Ectodermal cell (in vitro differentiated cells): Measurements from ENCODE around the gene SPON1.

Source experiments
- H3K27ac ChIP-seq: 2 replicates; pipeline ENCODE4 v1.7.0; 2013; ENCODE audit warnings: mild to moderate bottlenecking, low read depth, low read length; ENCODE audit not compliant: insufficient read depth, poor library complexity, severe bottlenecking
- H3K27me3 ChIP-seq: 2 replicates; pipeline ENCODE4 v1.7.0; 2013; ENCODE audit warnings: mild to moderate bottlenecking, low read length; ENCODE audit not compliant: insufficient read depth, control insufficient read depth, poor library complexity, severe bottlenecking
- H3K36me3 ChIP-seq: one replicate; pipeline ENCODE4 v1.7.0; 2013; ENCODE audit warnings: low read length; ENCODE audit not compliant: control insufficient read depth, insufficient read depth
- H3K4me1 ChIP-seq: one replicate; pipeline ENCODE4 v1.7.0; 2013; ENCODE audit warnings: low read length; ENCODE audit not compliant: control insufficient read depth, insufficient read depth
- H3K4me3 ChIP-seq: 2 replicates; pipeline ENCODE4 v1.7.0; 2013; ENCODE audit warnings: low read depth, low read length, control low read depth; ENCODE audit not compliant: insufficient read depth
- H3K9me3 ChIP-seq: 2 replicates; pipeline ENCODE4 v1.7.0; 2013; ENCODE audit warnings: mild to moderate bottlenecking, low read length, moderate library complexity; ENCODE audit not compliant: control insufficient read depth
- WGBS, 2 experiments: methylation state at CpG; one replicate each; pipeline ENCODE4 v1.1.7; 2013; ENCODE audit warnings: missing lambda C conversion rate in 2 of 2; 5-methylcytosine and 5-hydroxymethylcytosine counted together

Gene SPON1

DNA sequence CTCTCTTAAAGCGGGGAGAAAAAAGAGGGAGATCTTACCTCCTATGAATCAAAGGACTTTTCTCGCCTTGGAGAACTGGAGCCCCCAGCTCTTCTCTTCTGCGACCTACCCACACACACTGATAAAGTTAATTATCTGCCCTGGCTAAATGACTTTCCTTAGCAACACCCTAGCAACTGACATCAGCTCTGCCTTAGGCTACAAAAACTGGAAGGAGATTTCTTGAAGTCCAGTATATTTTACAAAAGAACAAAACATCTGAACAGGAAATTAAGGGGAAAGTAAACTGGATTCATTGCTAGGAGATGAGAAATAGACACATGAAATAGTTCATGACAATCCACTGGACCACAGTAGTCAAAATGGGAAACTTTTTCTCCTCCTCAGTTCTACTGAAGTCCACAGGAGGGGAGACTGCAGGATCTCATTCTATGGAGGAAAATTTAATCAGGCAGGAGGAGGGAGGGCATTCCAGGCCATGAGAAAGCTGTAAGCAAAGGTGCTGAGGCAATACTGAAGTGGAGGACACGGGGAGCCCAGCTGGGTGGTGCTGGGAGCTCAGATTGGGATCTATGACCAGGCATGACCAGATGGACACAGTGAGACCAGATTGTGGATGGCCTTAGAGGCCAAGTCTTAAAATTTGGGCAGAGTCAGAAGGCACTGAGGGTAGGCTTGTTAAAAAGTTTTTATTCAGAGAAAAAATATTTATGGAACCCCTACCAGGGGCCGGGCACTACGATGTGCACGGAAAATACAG lies 3.7 kb upstream of the SPON1 start:
- no peaks in the 10 kb centered on the region for H3K36me3 ChIP-seq
- no peaks in the 10 kb centered on the region for H3K9me3 ChIP-seq
- H3K27me3 ChIP-seq = peaks cover 42% of the 10 kb centered on the region
- H3K4me1 ChIP-seq = peaks cover 9% of the 10 kb centered on the region
- H3K27ac ChIP-seq = no peak overlapping the region
- 78 to 80% methylated on average over 4 to 7 of the region's 7 CpGs for WGBS, 2 experiments
- no peak overlapping the region for H3K4me3 ChIP-seq

DNA sequence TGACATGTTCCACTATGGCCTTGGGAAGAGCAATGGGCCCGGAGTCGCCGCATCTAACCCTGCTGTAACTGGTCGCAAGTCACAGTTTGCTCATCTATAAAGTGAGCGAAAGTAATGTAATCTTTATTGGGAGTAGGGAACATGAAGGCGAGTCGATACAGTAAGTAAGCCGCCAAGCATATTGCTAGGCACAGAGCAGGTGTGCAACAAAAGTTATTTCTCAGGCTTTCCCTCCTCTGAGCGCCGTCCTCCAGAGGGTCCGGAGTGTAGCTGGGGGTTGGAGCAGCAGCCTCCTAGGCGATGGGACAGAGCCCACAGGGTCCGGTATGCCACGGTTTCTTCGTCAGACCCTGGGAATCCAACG lies 343 bp upstream of the SPON1 start:
- peak overlapping the region; percentile 34 for H3K4me3 ChIP-seq
- H3K27ac ChIP-seq = no peak overlapping the region

DNA sequence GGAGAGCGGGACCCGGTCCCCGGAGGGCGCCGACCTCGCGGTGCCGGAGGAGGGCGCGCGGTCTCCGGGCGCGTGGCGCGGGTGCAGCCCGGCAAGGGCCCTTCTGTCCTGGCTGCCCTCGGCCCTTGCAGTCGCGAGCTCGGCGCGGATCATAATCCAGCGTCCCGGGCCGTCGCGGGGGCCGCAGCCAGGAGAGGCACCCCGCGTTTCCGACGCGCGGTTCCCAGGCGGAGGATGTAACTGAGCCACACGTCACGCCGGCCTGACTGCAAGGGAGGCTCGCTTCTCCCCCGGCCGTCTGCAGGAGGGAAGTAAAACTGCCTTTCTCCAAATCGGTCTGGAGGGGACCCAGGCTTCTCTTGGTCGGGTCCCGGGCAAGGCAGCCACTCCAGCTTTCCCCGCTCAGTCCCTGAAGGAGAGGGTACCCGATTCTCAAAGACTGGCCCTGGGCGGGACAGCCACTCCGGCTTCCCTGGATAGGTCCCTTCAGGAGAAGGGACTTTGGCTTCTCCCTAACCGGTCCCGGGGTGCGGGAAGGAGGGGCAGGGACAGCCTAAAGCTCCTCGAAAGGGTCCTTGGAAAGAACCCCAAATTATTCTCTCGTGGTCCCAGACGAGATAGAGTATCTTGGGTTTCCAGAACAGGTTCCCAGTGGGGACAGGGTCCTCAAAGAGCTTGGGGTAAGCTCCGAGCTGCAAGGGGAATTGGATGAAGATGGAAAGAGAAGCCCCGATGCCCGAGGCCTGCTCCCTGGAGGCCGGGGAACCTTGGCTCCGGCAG lies 836 bp downstream of the SPON1 start:
- H3K27ac ChIP-seq = no peak overlapping the region
- H3K4me1 ChIP-seq = peaks cover 12% of the 10 kb centered on the region
- H3K36me3 ChIP-seq = no peaks in the 10 kb centered on the region
- peaks cover 64% of the 10 kb centered on the region for H3K27me3 ChIP-seq
- 1% methylated on average over 60 of the region's 60 CpGs for WGBS, 2 experiments
- no peaks in the 10 kb centered on the region for H3K9me3 ChIP-seq
- peak overlapping the region; percentile 34 for H3K4me3 ChIP-seq

More for the DNA sequence above, 343 bp upstream of the SPON1 start:
- 28 to 33% methylated on average over 16 of the region's 16 CpGs for WGBS, 2 experiments
- Histone ChIP-seq H3K27me3 (peaks cover 64% of the 10 kb centered on the region), H3K36me3 (no peaks in the 10 kb centered on the region), H3K9me3 (no peaks in the 10 kb centered on the region), H3K4me1 (peaks cover 12% of the 10 kb centered on the region)

DNA sequence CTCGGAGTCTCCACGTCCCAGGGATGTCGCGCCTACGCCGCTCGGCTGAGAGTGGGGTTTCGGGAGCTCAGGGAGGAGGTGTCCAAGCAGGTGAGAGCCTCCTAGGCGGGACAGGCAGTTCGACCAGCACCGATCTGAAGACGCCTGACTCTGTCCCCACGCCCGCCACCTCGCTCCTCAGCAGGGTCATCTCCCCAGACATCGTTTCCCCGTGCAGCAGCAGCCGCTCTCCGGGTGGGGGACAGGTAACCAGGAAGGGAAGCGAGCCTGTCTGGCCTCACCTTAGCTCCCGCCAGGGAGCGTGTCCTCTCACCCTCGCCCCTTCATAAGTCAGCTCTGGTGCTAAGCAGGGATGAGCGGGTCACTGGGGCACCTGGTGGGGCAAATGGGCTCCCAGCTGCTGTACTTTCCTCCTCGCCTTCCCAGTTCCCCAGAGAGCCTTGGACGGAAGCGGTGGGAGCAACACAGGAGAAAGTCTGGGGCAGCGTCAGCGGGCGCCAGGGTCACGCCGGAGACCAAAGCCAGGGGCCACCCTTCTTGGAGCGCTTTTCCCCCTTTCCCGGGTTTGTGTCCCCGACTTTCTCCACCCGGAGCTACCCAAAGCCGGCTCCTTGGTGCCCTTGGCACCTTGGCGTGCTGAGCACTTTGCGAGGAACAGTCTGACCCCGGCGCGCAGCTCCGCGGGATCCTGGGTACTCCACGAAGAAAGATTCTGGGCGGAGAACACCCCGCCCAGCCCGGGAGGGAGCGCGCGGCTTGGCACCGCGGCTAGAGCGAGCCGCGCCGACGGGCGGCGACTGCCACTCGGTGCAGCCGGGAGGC lies 1.6 kb downstream of the SPON1 start:
- Histone ChIP-seq H3K27me3 (peaks cover 64% of the 10 kb centered on the region), H3K27ac (no peak overlapping the region), H3K4me3 (peak overlapping the region; percentile 34), H3K4me1 (peaks cover 8% of the 10 kb centered on the region), H3K9me3 (no peaks in the 10 kb centered on the region), H3K36me3 (no peaks in the 10 kb centered on the region)
- whole genome bisulfite sequencing, 2 experiments = 2% methylated on average over 62 of the region's 62 CpGs

DNA sequence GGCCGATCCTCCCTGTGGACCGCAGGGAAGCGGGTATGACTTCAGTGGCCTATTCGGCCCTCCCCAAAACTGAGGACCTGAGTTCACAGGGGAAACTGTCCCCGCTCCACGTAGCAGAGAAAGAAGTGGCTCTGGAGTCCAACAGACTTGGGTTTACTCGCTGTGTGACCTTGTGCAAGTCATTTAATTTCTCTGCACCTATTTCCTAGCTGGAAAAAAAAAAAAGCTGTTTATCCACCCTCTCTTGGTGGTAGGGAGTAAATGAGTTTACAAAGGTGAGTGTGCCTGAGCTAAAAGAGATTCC lies 2.2 kb downstream of the SPON1 start:
- H3K4me1 ChIP-seq = peaks cover 8% of the 10 kb centered on the region
- peak overlapping the region; percentile 34 for H3K4me3 ChIP-seq
- H3K27ac ChIP-seq = no peak overlapping the region
- H3K27me3 ChIP-seq = peaks cover 62% of the 10 kb centered on the region
- no peaks in the 10 kb centered on the region for H3K9me3 ChIP-seq
- H3K36me3 ChIP-seq = no peaks in the 10 kb centered on the region
- 10 to 11% methylated on average over 7 of the region's 7 CpGs for WGBS, 2 experiments

DNA sequence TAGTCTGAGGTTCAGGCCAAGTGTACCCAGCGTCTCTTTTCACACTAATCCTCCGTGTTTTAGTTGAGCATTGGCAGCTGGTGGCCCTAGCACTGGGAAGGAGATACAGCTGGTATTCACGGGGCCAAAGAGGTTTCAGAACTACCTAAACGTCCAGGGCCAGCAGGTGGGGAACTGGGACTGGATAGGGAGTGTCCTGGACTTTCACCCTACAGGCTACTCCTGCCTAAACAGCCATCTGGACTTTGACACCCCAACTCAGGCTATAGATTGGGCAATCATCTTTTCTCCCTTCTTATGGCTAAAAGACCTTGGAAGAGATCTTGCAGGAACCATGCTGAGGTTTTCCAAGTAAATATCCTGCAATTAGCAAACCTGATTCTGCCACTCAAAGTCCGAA lies 2.8 kb downstream of the SPON1 start:
- H3K27ac ChIP-seq = no peak overlapping the region
- no peak overlapping the region for H3K4me3 ChIP-seq
- 35 to 37% methylated on average over 5 of the region's 5 CpGs for WGBS, 2 experiments

DNA sequence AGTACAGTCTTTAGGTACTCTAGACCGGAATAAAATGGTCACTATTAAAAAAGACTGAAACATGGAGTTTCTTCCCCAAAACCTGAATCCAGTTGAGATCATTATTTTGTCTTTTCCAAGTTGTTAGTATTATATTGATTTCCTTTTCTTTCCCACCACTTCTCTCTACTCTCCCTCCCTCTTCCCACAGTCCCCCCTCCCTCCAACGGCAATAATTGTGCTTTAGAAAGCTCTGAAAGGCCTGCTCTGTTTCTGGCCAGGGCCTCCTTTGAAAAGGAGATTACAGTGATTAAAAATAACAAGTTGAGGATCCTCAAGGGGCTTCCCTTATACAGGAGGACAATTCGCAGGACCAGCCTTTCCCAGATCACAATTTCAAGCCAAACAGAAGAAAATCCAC lies 3.5 kb downstream of the SPON1 start:
- H3K9me3 ChIP-seq = no peaks in the 10 kb centered on the region
- H3K27ac ChIP-seq = peak overlapping the region; percentile 19
- H3K36me3 ChIP-seq = no peaks in the 10 kb centered on the region
- peaks cover 8% of the 10 kb centered on the region for H3K4me1 ChIP-seq
- peaks cover 50% of the 10 kb centered on the region for H3K27me3 ChIP-seq
- no peak overlapping the region for H3K4me3 ChIP-seq
- 34 to 50% methylated on average over 2 to 3 of the region's 3 CpGs for WGBS, 2 experiments

More for the DNA sequence above, 2.8 kb downstream of the SPON1 start:
- H3K27me3 ChIP-seq = peaks cover 56% of the 10 kb centered on the region
- no peaks in the 10 kb centered on the region for H3K9me3 ChIP-seq
- H3K4me1 ChIP-seq = peaks cover 8% of the 10 kb centered on the region
- no peaks in the 10 kb centered on the region for H3K36me3 ChIP-seq

DNA sequence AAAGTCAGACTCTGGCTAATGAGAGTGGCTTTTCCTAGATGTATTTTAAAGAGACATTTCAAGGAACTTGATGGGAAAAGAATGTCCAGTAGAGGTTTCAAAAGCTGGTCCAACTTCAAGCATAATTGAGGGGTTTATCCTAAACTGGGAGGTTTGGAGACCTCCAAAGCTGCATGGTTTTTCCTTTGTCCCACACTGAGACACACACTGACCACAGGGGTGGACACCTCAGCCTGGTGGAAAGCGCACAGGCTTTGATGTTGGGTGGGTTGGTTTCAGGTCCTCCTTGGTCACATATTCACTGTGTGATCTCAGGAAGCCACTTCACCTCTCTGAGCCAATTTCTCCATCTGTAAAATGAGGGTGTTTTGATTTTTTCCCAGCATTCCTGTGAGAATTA lies 4.0 kb downstream of the SPON1 start:
- Histone ChIP-seq H3K36me3 (no peaks in the 10 kb centered on the region), H3K4me1 (peaks cover 8% of the 10 kb centered on the region), H3K27ac (no peak overlapping the region), H3K27me3 (peaks cover 46% of the 10 kb centered on the region), H3K9me3 (no peaks in the 10 kb centered on the region), H3K4me3 (no peak overlapping the region)
- WGBS, 2 experiments = 86 to 92% methylated on average over 1 of the region's 1 CpG

DNA sequence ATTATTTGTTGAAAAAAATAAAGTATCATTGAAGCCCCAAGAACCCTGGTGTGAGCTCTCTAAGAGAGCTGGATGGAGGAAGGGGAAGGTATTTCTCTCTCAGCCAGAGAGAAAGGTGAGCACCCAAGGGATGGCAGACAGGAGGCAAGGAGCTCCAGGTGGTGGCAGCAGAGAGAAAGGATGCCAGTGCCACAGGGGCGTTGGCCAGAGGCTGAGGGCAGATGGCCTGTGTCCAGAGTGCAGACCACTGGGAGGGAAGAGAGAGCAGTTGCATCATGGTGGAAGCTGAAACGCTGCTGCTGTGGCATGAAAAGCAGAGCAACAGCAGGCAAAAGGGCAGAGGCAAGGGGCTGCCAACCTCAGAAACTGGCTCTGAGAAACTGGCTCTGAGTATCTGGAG lies 8.5 kb downstream of the SPON1 start:
- H3K9me3 ChIP-seq = no peaks in the 10 kb centered on the region
- WGBS, 2 experiments = 46 to 68% methylated on average over 2 of the region's 2 CpGs
- H3K27ac ChIP-seq = no peak overlapping the region
- H3K36me3 ChIP-seq = no peaks in the 10 kb centered on the region
- no peak overlapping the region for H3K4me3 ChIP-seq
- H3K4me1 ChIP-seq = peaks cover 11% of the 10 kb centered on the region
- H3K27me3 ChIP-seq = peaks cover under 1% of the 10 kb centered on the region
